Adrenal gland (tissue), 12 donors: ENCODE measurements around the gene RASIP1. TPM values are rescaled to one million over a fixed set of nuclear protein-coding genes. Genes with fewer than 3 reads are reported as not detected.
"Not testable (repeated sequence)": the region's sequence is repeated elsewhere in the genome, so short reads cannot be mapped to it uniquely, and the experiment has no call there.

Experiments used
- DNase-seq, 7 donors: peaks; one replicate each; pipeline ENCODE4 v3.0.0-alpha.2; 2019 to 2020
- H3K27ac ChIP-seq, 5 donors: fragments of 200-600 bp; sonication (generic) in 4 of 5; 1 replicate in 3 of 5; 2 replicates in 2 of 5; pipeline versions ENCODE4 v1.5.1 to v1.8.0; 2016 to 2020; ENCODE audit warnings: mild to moderate bottlenecking in 1 of 5
- H3K27me3 ChIP-seq: fragments of 200-600 bp; 2 replicates; pipeline ENCODE4 v1.8.0; 2021
- H3K36me3 ChIP-seq, 2 donors: fragments of 200-600 bp; replicated peaks in 1 of 2; 1 replicate in 1 of 2; 2 replicates in 1 of 2; pipeline versions ENCODE4 v1.5.1 to v1.8.0; 2018 to 2022
- H3K4me1 ChIP-seq, 2 donors: fragments of 200-600 bp; replicated peaks in 1 of 2; 1 replicate in 1 of 2; 2 replicates in 1 of 2; pipeline versions ENCODE4 v1.5.1 to v1.8.0; 2018 to 2021
- H3K4me3 ChIP-seq, 4 donors: fragments of 200-600 bp; sonication (generic) in 3 of 4; one replicate each; pipeline ENCODE4 v1.5.1; 2016 to 2018
- H3K9me3 ChIP-seq, 3 donors: fragments of 200-600 bp; sonication (generic) in 1 of 3; replicated peaks in 1 of 3; 1 replicate in 2 of 3; 2 replicates in 1 of 3; pipeline versions ENCODE4 v1.5.1 to v1.8.0; 2016 to 2021
- CTCF ChIP-seq, 6 experiments: fragments of 450-650 bp in 4 of 6; fragments of 200-600 bp in 2 of 6; sonication (generic) in 1 of 6; IDR thresholded peaks; 1 replicate in 5 of 6; 2 replicates in 1 of 6; pipeline versions ENCODE4 v1.5.1 to v1.8.0; 2016 to 2021; ENCODE audit warnings: antibody characterized with exemption in 6 of 6, mild to moderate bottlenecking in 2 of 6, moderate library complexity in 1 of 6
- POLR2A ChIP-seq, 2 donors: fragments of 450-650 bp; IDR thresholded peaks; one replicate each; pipeline ENCODE4 v1.6.1; 2017; ENCODE audit warnings: antibody characterized with exemption in 2 of 2, mild to moderate bottlenecking in 2 of 2, moderate library complexity in 1 of 2
- WGBS, 4 donors: extraction: QIAGEN DNeasy Blood & Tissue Kit in 2 of 4; methylation state at CpG; one replicate each; pipeline versions ENCODE4 v1.1.5 to v1.1.7; 2013 to 2017; 5-methylcytosine and 5-hydroxymethylcytosine counted together
- intact Hi-C, 2 donors: fragments of 100-400 bp; cut with DNase I; formaldehyde crosslinking; loops; one replicate each; pipeline versions ENCODE4 v1.14.1 to v1.15.0; 2022 to 2023
- polyA plus RNA-seq, 3 donors: library from polyadenylated mRNA; stranded (reverse); fragments of 200-250 nt in 2 of 3; fragments of 350-450 nt in 1 of 3; fragmentation: Illumina TruSeq in 1 of 3; extraction: RNeasy Lipid Tissue Mini Kit (QIAGEN cat#74804) in 1 of 3; gene quantifications; one replicate each; pipeline ENCODE4 v1.2.3, GENCODE V29; 2013 to 2014
- total RNA-seq, 9 donors: library from RNA; depleted of rRNA in 4 of 9; stranded (reverse); fragments of >200 nt in 4 of 9; fragments of 120-200 nt in 1 of 9; fragmentation: NEBNext Ultra II Directional in 1 of 9; extraction: Animal tissue kit (Norgen Biotek cat#: 25700) in 1 of 9; gene quantifications; one replicate each; pipeline versions ENCODE4 v1.1.0 to v1.2.4, GENCODE V29; 2013 to 2023
- donor health status: healthy with polysubstance abuse.
- donor health status: Bipolar disorder and iron deficiency.
- donor health status: DM: yes; HTN: yes; CAD: no.
- donor health status: DM: no; HTN: no; CAD: no.
- donor health status: DM: no; HTN: no; CAD: no.
- donor health status: DM: yes; HTN: yes; CAD: no.

The RASIP1 gene
- total and polyA plus RNA-seq, 12 donors, result 5.1 to 38.9 (median 16.7) TPM

- TF ChIP-seq POLR2A (IDR thresholded peaks at IDR 0.05) (peak in 1 of 2 donors; percentile 44), CTCF (IDR thresholded peaks at IDR 0.05) (peak in 1 of 6 experiments; percentile 6)
- peak; percentile 99 to 100 (median 100) for DNase-seq
- WGBS, 4 donors, result 11 to 26% (median 14%) methylated on average over 24 to 42 of the region's 42 CpGs
- peaks cover 31 to 52% of the 10 kb centered on the region in 2 donors for H3K4me1 ChIP-seq
- peak overlapping the region; percentile 63 to 94 (median 90) for H3K27ac ChIP-seq
- H3K36me3 ChIP-seq, result no peaks in the 10 kb centered on the region
- H3K4me3 ChIP-seq, result peak overlapping the region in 3 of 4 donors; percentile 13 to 65 (median 18)
- H3K9me3 ChIP-seq, result no peaks in the 10 kb centered on the region
- intact Hi-C loops, result no loop called here
- H3K27me3 ChIP-seq, result no peaks in the 10 kb centered on the region
These were observed 19.7 kb downstream of the RASIP1 start for GRCh38 chr19:48720613-48721296.

GRCh38 chr19:48720251-48720612, 20.2 kb downstream of the RASIP1 start:
- Histone ChIP-seq H3K27ac (peak overlapping the region; percentile 63 to 94 (median 90)), H3K4me3 (peak overlapping the region in 2 of 4 donors; percentile 37 to 65), H3K27me3 (no peaks in the 10 kb centered on the region), H3K36me3 (no peaks in the 10 kb centered on the region), H3K4me1 (peaks cover 31 to 52% of the 10 kb centered on the region in 2 donors), H3K9me3 (no peaks in the 10 kb centered on the region)
- intact Hi-C loops, result no loop called here
- peak in 4 of 7 donors; percentile 78 to 86 (median 81) for DNase-seq
- TF ChIP-seq POLR2A (IDR thresholded peaks at IDR 0.05) (peak in 1 of 2 donors; percentile 78), CTCF (IDR thresholded peaks at IDR 0.05) (no peak)
- WGBS, 4 donors, result 8 to 25% (median 18%) methylated on average over 11 to 12 of the region's 12 CpGs

- H3K36me3 ChIP-seq, result no peaks in the 10 kb centered on the region
- peak within 1 kb of the TSS in 2 of 4 donors; percentile 37 to 65 for H3K4me3 ChIP-seq
- WGBS, 4 donors, result 36 to 46% (median 43%) methylated on average over 22 to 33 of the region's 33 CpGs
- peaks cover 33 to 53% of the 10 kb centered on the region in 2 donors for H3K4me1 ChIP-seq
- peak within 1 kb of the TSS; percentile 63 to 94 (median 90) for H3K27ac ChIP-seq
- no peaks in the 10 kb centered on the region for H3K27me3 ChIP-seq
- peak; percentile 55 to 78 (median 71) for DNase-seq
- no peaks in the 10 kb centered on the region for H3K9me3 ChIP-seq
- TF ChIP-seq POLR2A (IDR thresholded peaks at IDR 0.05) (peak in 1 of 2 donors; percentile 51), CTCF (IDR thresholded peaks at IDR 0.05) (no peak)
- intact Hi-C loops, result no loop called here
These were observed 20.9 kb downstream of the RASIP1 start, which contains the start of gene MAMSTR for GRCh38 chr19:48719263-48720171. TSS of gene MAMSTR (minus strand) at chr19:48719725. CDS start at chr19:48719031, 694 bp downstream.

GRCh38 chr19:48718711-48719231, 21.6 kb downstream of the RASIP1 start:
- H3K4me1 ChIP-seq, result peaks cover 33 to 51% of the 10 kb centered on the region in 2 donors
- DNase-seq, result peak in 6 of 7 donors; percentile 54 to 74 (median 64)
- H3K4me3 ChIP-seq, result peak overlapping the region in 2 of 4 donors; percentile 37 to 65
- H3K27me3 ChIP-seq, result no peaks in the 10 kb centered on the region
- intact Hi-C loops, result no loop called here
- WGBS, 4 donors, result 19 to 32% (median 24%) methylated on average over 15 of the region's 15 CpGs
- no peaks in the 10 kb centered on the region for H3K36me3 ChIP-seq
- no peaks in the 10 kb centered on the region for H3K9me3 ChIP-seq
- peak overlapping the region; percentile 63 to 94 (median 90) for H3K27ac ChIP-seq
- no peak for TF ChIP-seq CTCF (IDR thresholded peaks at IDR 0.05)
- peak in 1 of 2 donors; percentile 39 for TF ChIP-seq POLR2A (IDR thresholded peaks at IDR 0.05)

GRCh38 chr19:48718106-48718505, 22.3 kb downstream of the RASIP1 start:
- H3K27me3 ChIP-seq, intact Hi-C loops, H3K36me3 ChIP-seq, H3K9me3 ChIP-seq: not testable (repeated sequence)
- Histone ChIP-seq H3K27ac (peak overlapping the region in 4 of 5 donors; percentile 72 to 94 (median 91)), H3K4me1 (peaks cover 40 to 58% of the 10 kb centered on the region in 2 donors), H3K4me3 (peak overlapping the region in 1 of 4 donors; percentile 65)
- peak in 1 of 7 donors; percentile 18 for DNase-seq
- WGBS, 4 donors, result 67 to 77% (median 72%) methylated on average over 12 to 13 of the region's 13 CpGs
